Skin epidermis (tissue), 12 donors: ENCODE measurements around the gene GNB1L.
A peak's percentile ranks its signal among the peaks of the same experiment; 100 is the strongest.

ENCODE experiments used
- H3K27ac ChIP-seq, 21 experiments: fragments of 200-600 bp; sonication (generic) in 11 of 21; one replicate each; pipeline ENCODE4 v1.5.0; 2020; ENCODE audit warnings: mild to moderate bottlenecking in 3 of 21, inconsistent platforms in 2 of 21, moderate library complexity in 2 of 21
- H3K4me3 ChIP-seq, 7 experiments: fragments of 200-600 bp; sonication (generic) in 2 of 7; one replicate each; pipeline ENCODE4 v1.5.0; 2020; ENCODE audit warnings: inconsistent platforms in 2 of 7, mild to moderate bottlenecking in 2 of 7, moderate library complexity in 1 of 7

GNB1L gene, protein sequence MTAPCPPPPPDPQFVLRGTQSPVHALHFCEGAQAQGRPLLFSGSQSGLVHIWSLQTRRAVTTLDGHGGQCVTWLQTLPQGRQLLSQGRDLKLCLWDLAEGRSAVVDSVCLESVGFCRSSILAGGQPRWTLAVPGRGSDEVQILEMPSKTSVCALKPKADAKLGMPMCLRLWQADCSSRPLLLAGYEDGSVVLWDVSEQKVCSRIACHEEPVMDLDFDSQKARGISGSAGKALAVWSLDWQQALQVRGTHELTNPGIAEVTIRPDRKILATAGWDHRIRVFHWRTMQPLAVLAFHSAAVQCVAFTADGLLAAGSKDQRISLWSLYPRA

GRCh38 chr22:19854778-19855503 is at the start of gene GNB1L, which contains the start of gene RTL10:
Gene GNB1L (minus strand): TSS chr22:19854874. CDS start chr22:19821355, 33,519 bp downstream.
Gene RTL10 (minus strand): TSS chr22:19854874. CDS start chr22:19852261, 2,613 bp downstream.
- Histone ChIP-seq H3K4me3 (peak within 1 kb of the TSS; percentile 64 to 97 (median 89)), H3K27ac (peak within 1 kb of the TSS; percentile 45 to 98 (median 93))

DNA sequence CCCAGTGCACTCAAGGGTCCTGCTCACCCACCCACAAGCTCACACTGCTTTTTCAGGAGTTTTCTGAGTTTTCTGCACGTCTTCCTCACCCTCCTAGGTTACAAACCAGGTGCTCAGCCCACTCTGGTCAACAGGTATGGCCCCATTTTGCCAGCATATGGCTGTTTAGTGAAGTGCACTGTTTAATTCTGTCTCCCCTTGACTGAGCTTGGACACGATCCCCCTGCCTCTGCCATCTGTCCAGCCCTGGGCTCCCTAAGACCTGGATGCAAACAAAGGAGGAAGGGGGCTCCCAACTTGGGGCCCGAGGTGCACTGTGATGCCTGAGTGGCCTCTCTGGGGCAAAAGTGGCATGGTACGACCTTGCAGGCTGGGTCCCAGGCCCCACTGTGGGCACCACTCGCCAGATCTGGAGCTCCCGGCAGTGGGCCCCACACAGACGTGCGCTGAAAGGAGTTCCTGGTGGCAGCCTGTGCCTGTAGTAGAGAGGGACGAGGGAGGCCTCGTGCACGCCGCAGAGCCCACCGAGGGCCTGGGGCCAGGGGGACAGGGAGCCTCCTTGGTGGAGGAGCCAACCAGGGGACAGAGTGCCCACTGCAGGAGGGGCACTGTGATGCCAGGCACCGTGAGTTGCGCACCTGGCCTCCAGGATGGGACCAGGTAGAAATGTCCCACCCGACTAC is 49.6 kb upstream of the GNB1L start:
- peak overlapping the region in 3 of 21 experiments; percentile 20 to 70 (median 58) for H3K27ac ChIP-seq

GRCh38 chr22:19903513-19903912 is 48.8 kb upstream of the GNB1L start:
- peak overlapping the region in 1 of 21 experiments; percentile 70 for H3K27ac ChIP-seq
- H3K4me3 ChIP-seq = no peak overlapping the region

More for the DNA sequence above, 49.6 kb upstream of the GNB1L start:
- no peak overlapping the region for H3K4me3 ChIP-seq

DNA sequence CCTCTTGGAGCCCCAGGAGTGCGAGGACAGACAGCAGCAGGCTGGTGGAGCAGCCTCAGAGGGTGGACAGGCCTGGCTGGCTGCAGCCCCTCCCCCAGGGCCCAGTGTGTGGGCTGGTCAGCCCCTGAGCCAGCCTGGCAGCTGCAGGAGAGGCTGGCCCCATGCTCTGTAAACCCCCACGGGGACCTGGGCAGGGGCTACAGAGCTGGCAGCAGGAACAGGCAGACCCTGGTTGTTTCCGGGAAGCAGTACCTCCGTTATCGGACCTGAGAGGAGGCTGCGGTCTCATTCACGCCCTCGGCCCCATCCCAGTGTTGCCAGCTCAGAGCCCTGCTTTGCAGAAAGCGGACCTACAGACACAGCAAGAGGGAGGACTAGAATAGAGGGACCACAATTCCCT is 48.4 kb upstream of the GNB1L start:
- peak overlapping the region in 1 of 21 experiments; percentile 62 for H3K27ac ChIP-seq

DNA sequence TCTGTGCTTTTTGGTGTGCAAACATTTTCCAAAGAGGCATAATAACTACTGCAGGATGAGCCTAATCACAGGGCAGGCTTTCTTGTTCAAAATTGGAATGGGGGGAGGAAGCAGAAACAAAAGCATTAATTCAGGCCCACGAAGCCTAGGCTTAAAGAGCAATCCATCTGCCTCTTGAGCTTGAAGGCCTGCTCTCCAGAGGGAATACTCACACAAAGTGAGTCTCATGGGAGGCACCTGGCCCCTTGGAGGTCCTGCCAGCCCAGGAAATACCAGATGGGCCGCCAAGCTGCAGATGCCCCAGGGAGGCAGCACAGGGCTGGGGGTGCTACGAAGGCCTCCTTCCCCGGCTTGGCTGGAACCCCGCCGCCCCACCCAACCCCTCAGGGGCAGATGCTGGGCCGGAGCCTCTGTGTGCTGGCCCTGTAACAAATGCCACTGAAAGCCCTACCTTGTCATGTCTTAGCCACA is 47.6 kb upstream of the GNB1L start:
- peak overlapping the region in 1 of 21 experiments; percentile 62 for H3K27ac ChIP-seq

More for the DNA sequence above, 48.4 kb upstream of the GNB1L start:
- no peak overlapping the region for H3K4me3 ChIP-seq

GRCh38 chr22:19901577-19902244 is 47.0 kb upstream of the GNB1L start:
- Histone ChIP-seq H3K4me3 (no peak overlapping the region), H3K27ac (peak overlapping the region in 1 of 21 experiments; percentile 62)

More for the DNA sequence above, 47.6 kb upstream of the GNB1L start:
- H3K4me3 ChIP-seq = no peak overlapping the region

GRCh38 chr22:19900707-19901436 is 46.2 kb upstream of the GNB1L start:
- H3K27ac ChIP-seq = no peak overlapping the region
- no peak overlapping the region for H3K4me3 ChIP-seq

GRCh38 chr22:19898831-19899567 is 44.3 kb upstream of the GNB1L start:
- Histone ChIP-seq H3K4me3 (no peak overlapping the region), H3K27ac (peak overlapping the region in 2 of 21 experiments; percentile 15 to 22)

DNA sequence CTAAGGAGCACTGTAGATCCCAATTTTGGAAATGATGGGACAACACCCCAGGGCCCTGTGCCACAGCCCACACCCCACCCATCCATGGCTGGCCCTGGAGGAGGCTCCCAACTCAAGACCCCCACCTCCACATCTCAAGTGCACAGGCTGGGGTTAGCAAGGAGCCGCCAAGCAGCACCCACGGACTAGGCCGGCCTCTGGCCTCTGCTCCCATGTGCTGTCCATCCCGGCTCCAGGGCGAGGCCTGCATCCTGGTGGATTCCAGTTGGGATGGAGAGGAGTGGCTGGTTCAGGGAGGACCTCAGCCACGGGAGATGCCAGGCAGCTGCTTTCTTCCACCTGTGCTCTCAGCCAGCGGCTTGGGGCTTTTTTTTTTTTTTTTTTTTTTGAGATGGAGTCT is 43.5 kb upstream of the GNB1L start:
- Histone ChIP-seq H3K4me3 (no peak overlapping the region), H3K27ac (no peak overlapping the region)

- Histone ChIP-seq H3K27ac (no peak overlapping the region), H3K4me3 (no peak overlapping the region)
Measured at GRCh38 chr22:19897726-19898125, 43.1 kb upstream of the GNB1L start.

- Histone ChIP-seq H3K4me3 (no peak overlapping the region), H3K27ac (peak overlapping the region in 1 of 21 experiments; percentile 67)
Measured at GRCh38 chr22:19896665-19897355, 42.1 kb upstream of the GNB1L start.

GRCh38 chr22:19895160-19895849 is 40.6 kb upstream of the GNB1L start:
- Histone ChIP-seq H3K27ac (no peak overlapping the region), H3K4me3 (no peak overlapping the region)

DNA sequence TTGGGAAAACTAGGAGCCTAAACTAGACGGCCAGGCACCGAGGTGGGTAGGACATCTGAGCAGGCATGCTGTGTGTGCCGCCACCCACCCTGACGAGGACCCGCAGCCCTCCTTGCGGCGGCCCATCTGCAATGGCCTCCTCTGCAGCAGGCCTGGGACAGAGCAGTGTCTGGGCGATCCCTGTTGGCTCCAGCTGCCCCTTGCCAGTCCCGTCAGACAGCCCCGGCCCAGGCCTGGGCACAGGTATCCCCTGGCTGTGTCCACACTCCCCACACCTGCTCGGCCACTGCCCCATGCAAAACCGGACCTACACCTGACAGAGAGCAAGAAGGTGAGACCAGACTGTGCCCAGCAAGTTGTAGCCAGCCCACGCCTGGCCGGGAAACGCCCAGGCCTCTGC is 38.7 kb upstream of the GNB1L start:
- H3K4me3 ChIP-seq = no peak overlapping the region
- H3K27ac ChIP-seq = peak overlapping the region in 7 of 21 experiments; percentile 12 to 97 (median 93)

DNA sequence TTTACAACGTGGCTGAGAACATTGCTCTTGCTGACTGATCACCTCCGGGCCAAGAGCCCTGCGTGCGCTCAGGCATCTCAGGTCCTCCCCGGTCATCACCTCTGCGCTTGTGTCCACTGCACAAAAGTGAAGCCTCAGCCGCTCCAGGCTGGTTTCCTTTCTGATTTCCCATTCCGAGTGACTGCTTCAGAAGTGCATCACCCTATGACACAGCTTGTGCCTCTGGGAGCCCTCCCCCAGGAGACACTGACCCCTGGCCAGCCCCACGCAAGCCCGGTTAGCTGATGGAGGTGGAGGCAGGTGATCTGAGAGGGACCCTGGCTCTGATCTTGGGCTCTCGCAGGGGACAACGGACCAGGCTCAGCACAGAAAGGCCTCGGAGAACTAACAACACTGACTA is 38.3 kb upstream of the GNB1L start:
- Histone ChIP-seq H3K4me3 (no peak overlapping the region), H3K27ac (peak overlapping the region in 13 of 21 experiments; percentile 12 to 97 (median 89))

- Histone ChIP-seq H3K27ac (peak overlapping the region in 18 of 21 experiments; percentile 15 to 97 (median 82)), H3K4me3 (peak overlapping the region in 1 of 7 experiments; percentile 12)
Measured at GRCh38 chr22:19892257-19892879, 37.7 kb upstream of the GNB1L start.
